IPS-18c (cell line): ENCODE measurements around the gene ASTL.

Experiments
- H3K4me3 ChIP-seq: 2 replicates; pipeline ENCODE4 v1.7.0; 2013; ENCODE audit warnings: low read depth, mild to moderate bottlenecking, low read length, moderate library complexity; ENCODE audit not compliant: insufficient read depth
- H3K9me3 ChIP-seq: one replicate; pipeline ENCODE4 v1.6.1; 2013; ENCODE audit warnings: mild to moderate bottlenecking, low read length, moderate library complexity; ENCODE audit not compliant: control insufficient read depth, insufficient read depth

Gene ASTL

DNA sequence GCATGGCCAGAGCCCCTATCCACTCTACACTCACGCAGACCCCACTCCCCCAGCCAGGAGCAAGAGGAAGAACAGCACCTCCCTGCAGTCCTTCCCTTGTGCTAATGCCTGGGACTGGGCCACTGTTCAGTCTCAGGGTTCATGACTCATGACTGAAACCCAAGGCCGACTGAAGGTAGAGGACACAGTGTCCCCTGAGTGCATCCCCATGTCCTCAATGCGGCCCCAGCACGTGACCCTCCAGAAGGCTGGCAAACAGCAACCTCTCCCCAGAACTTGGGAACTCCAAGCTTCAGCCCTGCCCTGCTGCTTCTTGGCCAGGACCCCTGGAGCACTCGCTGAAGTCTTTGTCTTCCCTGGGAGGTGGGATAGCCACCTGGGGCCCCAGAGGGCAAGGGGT is 15.9 kb downstream of the ASTL start:
- Histone ChIP-seq H3K9me3 (peaks cover 2% of the 10 kb centered on the region), H3K4me3 (no peak overlapping the region)

DNA sequence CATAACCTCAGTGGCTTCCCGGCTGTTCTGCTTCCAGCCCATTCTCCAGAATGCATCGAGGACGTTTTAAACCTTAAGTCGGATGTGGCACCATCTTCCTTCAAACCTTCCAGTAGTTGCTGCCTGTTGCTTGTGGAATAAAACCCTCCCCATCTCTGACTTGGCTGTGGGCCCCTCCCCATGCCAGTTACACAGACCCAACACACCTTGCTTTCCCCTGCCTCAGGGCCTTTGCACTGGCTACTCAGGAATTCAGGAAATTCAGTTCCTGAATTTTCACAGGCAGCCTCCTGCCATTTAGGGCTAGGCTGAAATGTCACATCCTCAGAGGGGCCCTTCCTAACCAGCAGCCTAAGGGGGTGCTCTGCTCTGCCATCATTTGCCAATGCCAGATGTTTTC is 16.9 kb downstream of the ASTL start:
- Histone ChIP-seq H3K9me3 (peaks cover 2% of the 10 kb centered on the region), H3K4me3 (no peak overlapping the region)

DNA sequence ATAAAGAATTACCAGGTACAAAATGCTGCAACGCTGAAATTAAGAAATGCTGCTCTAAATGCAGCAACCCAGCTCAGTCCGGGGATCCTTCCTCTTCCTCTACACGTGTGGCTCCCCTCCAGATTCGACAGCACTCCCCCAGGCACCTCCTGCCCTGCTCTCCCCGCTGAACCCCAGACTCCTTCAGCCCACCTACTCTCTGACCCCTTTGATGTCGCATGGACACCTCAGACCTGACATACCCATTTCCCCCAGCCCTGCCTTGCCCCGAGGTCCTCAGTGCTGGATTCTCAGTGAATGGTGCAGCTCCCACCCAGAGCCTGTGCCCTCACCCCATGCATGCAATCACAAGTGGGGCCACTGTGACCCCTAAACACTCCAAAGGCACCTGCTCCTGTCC is 17.3 kb downstream of the ASTL start:
- no peak overlapping the region for H3K4me3 ChIP-seq
- H3K9me3 ChIP-seq: peaks cover 2% of the 10 kb centered on the region

DNA sequence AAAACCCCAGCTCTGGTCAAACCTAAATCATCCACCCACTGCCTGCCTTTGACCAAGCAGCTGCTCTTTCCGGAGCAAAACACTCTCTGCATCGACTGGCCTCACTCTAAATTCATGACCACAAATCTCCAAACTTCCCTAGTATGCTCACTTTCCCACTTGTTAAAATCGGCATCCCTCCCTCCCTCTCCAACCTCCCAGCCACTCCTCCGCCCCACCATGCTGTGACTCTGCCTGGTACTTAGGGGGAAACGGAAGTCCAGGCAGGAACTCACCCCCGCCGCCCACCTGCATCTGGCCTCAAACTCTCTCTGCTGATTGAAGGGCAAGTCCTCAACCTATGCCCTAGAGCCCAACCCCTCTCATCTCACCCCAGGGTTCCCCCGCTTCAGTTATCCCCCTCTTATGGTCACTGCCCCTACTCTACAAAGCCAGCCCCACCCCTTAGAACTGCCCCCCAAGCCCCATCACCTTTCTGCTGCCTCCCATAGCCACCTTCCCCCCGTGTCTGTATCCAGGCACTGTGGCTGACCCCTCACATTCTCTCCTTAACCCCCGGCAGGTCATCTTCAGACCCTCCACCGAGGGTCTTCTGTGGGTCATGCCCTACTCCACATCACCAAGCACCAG is 18.1 kb downstream of the ASTL start:
- H3K4me3 ChIP-seq: no peak overlapping the region
- peaks cover 2% of the 10 kb centered on the region for H3K9me3 ChIP-seq

DNA sequence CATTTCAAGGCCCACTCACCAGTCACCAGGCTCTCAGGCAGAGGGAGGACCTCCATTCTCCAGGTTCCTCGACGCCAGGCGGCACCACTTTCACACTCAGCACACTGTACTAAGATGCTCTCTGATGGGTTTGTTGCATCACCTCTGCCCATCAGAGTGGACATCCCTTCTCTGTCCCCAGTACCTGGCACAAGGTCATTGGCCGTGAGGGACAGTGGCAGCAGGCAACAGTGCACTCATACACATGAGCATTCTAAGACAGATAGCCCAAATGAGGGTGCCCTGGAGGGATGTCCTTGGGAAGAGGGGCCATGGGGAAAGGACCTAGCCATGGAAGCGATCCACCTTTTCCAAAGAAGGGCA is 18.9 kb downstream of the ASTL start:
- Histone ChIP-seq H3K9me3 (peaks cover 2% of the 10 kb centered on the region), H3K4me3 (no peak overlapping the region)

DNA sequence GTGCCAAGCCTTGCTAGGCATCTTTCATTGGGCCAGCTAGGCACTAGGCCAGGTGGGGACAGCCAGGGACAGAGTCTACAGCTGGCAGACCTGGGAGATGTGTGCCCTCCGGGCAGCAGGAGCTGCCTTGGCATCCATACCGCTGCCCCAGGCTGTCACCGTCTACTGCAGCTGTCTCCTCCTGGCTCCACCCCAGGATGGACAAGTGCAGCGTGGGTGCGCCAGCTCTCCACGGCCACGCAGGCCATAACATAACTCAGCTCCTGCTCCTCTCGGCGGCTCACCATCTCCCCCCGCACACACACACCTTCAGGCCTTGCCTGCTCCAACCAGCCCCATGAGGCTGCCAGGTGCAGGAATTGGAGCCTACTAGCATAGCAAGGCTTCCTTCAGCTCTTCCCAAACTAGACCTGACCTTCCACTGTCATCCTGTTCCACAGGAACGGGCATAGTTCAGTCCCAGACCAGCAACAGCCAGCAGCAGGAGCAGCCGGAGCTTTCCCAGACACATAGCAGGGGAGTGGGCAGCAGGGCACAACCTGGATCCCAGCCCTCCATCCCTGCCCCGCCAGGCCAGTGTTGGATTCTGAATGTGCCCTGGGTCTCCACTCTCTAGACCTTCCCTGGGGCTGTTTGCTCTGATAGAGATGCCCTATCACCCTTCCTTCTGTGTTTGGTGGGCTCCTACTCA is 19.5 kb downstream of the ASTL start:
- Histone ChIP-seq H3K4me3 (no peak overlapping the region), H3K9me3 (peaks cover 2% of the 10 kb centered on the region)

DNA sequence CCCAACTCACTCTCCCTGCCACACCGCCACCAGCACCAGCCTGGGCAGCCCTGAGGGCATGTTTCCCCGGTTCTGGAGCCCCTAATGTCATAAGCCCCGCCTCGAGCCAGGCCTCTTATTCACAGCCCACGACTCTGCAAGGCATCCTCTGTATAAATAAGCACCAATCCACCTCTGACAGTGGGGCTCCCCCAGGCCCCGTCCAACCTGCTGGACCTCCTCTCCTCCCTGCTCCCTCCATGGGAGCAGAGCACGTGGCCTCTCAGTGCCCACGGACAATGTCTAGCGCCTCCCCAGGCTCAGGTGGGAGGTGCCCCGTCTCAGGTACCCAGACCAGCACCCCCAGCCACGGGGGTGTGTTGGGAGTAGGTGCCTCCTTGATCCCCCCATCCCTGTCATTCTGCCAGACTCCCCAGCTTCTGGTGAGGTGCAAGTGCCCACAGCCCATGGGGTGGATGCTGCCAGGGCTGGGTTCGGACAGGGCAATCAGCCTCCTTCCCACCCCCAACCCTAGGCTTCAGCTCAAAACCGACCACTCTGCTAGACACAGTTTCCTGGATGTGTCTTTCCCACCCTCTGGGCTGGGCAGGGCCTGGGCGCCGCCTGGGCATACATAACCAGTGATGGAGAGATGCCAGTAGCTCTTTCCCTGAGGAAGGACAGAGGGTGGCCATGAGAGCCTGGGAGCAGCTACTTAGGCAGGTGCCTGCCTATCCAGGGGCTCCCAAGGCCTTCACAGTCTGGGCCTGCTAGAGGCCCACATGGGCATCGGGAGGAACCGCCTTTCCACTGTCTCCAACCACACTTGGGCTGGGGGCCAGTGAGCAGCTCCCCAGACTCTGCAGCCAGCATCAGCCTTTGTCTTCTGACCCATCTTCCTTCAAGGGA is 20.4 kb downstream of the ASTL start:
- Histone ChIP-seq H3K9me3 (peaks cover 2% of the 10 kb centered on the region), H3K4me3 (no peak overlapping the region)

DNA sequence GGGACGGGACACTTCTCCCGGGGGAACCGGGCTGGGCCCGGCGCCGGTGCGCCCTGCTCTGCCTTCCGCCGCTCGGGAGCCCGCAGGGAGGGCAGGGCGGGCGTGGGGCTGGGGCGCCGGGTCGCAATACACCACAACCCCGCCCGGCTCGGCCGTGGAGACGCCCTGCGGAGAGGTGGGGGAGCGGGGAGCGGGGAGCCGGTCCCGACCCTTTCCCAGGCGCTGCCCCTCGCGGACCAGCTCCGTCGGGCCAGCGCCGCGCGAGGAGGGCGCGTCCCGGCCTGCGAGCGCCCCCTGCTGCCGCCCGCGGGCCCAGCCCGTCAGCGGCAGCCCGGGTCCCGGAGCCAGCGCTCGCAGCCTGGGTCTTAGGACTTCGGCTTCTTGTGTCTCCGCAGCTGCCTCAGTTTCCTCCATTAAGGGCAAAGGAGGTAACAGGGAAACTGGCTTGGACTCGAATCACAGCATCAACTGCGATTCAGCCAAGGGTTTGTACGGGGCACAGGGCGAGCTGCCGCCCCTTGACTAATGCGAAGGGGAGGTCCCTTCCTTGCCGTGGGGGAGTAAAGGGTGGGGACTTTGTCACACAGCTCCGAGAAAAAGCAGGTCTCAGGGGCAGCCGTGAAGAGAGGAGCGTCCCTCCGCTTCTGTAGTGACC is 21.3 kb downstream of the ASTL start:
- Histone ChIP-seq H3K4me3 (peak overlapping the region; percentile 69), H3K9me3 (peaks cover 2% of the 10 kb centered on the region)

DNA sequence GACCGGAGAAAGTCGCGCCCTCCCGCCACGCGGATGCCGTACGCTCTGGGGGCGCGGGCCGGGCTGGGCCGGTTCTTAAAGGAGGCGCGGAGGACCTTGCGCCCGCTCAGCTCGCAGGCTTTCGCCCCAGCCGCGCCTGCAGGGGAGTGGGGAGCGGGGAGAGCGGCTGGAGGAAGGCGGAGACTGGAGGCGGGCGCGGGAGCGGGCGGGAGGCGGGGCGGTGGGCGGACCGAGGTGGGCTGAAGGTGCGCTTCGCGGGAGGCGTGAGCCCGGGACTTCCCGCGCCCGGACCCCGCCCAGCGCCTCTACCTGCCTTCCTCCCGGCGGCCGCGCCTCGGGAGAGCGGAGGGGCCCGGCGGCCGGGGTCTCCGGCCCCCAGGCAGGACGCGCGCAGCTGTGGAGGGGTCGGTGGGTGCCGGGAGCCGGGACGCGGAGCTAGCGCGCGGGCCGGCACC is 21.9 kb downstream of the ASTL start, which contains the start of gene ADRA2B:
Gene ADRA2B, minus strand, starts transcription at position 148 of the 455 bp plus-strand sequence. CDS start 422 bp downstream, outside the sequence.
- H3K4me3 ChIP-seq: peak within 1 kb of the TSS; percentile 69
- peaks cover 2% of the 10 kb centered on the region for H3K9me3 ChIP-seq

DNA sequence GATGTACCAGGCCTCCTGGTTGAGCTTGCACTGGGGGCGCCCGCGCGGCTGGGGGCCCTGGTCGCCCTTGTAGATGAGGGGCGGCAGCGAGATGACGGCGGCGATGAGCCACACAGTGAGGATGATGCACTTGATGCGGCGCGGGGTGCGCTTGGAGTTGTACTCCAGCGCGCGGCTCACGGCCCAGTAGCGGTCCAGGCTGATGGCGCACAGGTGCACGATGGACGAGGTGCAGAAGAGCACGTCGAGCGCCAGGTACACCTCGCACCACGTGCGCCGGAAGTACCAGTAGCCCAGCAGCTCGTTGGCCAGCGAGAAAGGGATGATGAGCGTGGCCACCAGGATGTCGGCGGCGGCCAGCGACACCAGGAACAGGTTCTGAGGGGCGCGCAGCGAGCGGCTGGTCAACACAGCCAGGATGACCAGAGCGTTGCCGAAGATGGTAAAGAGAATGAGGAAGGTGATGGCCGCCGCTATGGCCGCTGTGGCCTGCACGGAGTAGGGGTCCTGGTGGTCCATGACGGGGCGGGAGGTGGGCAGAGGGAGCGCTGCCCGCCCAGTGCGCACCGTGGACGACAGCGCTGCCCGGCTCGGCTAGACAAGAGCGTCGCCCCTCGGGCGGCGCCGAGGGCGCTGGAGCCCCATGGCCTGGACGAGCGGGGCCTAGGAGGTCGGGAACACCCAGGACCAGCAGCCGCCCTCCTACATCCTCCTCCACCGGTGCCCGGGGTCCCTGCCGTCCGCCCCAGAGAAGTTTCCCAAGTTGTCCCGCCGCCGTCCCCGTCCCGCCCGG is 22.5 kb downstream of the ASTL start:
- H3K9me3 ChIP-seq: peaks cover 2% of the 10 kb centered on the region
- peak overlapping the region; percentile 69 for H3K4me3 ChIP-seq

DNA sequence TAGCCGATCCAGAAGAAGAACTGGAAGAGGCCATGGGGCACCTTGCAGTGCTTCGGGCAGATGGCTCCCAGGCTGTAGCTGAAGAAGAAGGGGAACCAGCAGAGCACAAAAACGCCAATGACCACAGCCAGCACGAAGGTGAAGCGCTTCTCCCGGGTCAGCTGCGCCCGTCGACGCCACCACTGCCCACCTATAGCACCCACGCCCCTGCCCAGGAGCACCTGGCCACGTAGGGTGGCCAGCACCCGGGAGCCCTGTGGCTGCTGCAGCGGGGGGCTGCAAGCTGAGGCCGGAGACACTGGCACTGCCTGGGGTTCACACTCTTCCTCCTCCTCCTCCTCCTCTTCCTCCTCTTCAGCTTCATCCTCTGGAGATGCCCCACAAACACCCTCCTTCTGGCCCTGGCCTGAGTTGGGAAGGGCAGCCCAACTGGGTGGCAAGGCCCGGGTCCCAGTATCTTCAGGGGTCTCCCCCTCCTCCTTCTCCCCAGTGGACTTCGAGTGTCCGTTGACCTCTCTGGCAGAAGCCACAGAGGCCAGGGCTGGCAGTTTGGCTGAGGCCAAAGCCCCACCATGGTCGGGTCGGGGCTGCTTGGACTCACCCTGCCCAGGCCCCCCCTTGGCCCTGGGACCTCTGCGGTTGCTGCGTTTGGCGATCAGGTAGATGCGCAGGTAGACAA is 23.3 kb downstream of the ASTL start:
- Histone ChIP-seq H3K9me3 (peaks cover 2% of the 10 kb centered on the region), H3K4me3 (no peak overlapping the region)

DNA sequence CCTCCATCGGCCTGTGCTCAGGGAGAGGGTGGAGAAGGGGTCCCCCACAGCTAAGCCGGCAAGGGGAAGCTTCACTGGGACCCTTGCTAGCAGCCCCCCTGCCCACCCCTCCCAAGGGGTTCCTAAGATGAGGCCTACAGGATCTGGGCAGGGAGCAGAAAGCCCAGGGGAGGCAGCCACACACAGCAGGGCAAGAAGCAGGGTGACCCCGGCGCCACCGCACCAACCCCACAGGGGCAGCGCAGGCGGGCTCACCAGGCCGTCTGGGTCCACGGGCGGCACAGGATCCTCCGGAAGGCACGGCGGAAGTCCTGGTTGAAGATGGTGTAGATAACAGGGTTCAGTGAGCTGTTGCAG is 23.8 kb downstream of the ASTL start:
- H3K4me3 ChIP-seq: no peak overlapping the region
- H3K9me3 ChIP-seq: peaks cover 2% of the 10 kb centered on the region

DNA sequence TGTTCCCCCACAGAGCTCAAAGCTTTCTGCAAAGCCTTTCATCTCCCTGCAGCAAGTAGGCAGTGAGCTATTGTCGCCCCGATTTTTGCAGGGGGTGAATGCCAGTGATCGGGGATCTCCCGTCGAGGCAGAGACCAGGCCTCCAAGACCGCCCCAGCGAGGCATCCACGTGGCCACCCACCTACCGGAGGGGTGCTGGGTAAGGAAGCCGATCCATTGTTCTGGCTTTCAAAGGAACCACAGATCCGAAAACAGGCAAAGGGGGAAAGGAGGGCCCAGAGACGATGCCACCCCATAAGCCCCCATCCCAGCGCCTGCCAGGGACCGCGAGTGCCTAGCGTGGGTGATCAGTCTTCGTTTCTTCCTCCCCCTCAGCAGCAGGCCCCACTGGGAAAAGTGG is 24.4 kb downstream of the ASTL start:
- no peak overlapping the region for H3K4me3 ChIP-seq

DNA sequence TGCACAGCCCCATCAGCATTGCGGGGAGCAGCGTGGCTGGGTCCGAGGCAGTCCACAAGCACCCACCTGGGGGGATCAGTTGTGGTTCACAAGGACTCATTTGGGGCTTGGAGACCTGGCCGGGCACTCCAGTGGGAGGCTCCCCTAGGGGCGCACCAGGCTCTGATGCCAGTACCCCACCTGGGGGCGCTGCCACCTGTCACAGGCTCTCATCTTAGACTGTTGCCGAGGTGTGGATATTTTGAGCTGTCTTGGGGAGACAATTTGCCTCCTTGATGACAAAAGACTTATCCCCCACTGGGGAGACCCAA is 25.0 kb downstream of the ASTL start:
- H3K4me3 ChIP-seq: no peak overlapping the region
- H3K9me3 ChIP-seq: peaks cover under 1% of the 10 kb centered on the region

More for the DNA sequence above, 24.4 kb downstream of the ASTL start:
- peaks cover 2% of the 10 kb centered on the region for H3K9me3 ChIP-seq

DNA sequence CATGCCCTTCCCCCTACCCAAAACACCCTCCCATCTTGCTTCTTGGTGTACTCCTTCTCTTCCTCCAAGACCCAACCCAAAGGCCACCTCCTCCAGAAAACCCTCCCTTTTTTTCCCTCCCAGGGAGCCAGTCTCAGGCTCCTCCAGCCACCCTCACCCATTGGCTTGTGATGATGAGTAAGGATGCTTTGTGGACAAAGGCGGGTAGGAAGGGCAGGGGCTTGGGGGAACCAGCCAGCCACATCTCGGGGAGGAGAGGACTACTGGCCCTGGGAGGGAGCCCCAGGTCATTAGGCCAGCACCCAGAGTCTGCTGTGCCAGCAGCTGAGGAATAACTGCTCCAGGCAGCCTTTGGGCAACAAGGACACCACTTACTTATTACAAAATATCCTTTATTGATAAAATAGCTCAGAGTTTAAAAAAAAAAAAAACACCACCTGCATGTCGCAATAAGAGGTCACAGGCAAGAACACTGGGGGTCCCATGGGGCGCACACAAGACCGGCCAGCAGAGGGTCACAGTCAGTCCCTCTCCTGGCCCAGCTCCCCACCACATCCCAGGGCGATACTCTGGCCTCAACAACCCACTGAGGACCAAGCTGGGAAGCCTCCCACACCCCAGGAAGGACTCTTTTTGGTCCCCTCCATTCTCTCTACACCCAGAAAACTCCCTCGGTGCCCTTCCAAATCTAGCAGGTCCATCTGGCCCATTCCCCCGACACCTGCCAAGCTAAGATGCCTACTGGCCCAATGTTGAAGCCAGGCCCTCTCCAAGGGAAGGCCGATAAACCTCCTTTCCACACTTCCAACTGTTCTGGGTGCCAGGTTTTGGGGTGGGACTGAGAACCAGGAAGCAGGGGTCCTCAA is 25.6 kb downstream of the ASTL start:
- Histone ChIP-seq H3K9me3 (no peaks in the 10 kb centered on the region), H3K4me3 (no peak overlapping the region)
